GM21526 (cell line): ENCODE data around the gene GPR55.

Source experiments
- ATAC-seq: cut with Tn5 transposase; IDR thresholded peaks from one replicate; pipeline ENCODE4 v1.9.1; 2021; ENCODE audit warnings: moderate library complexity; ENCODE audit not compliant: unreplicated experiment, low FRiP score

Gene GPR55

GRCh38 chr2:230871361-230872150 lies 53.5 kb downstream of the GPR55 start:
- ATAC-seq: no peak

- no peak for ATAC-seq
Observed at GRCh38 chr2:230870544-230871360, 54.3 kb downstream of the GPR55 start.

GRCh38 chr2:230869914-230870543 lies 55.0 kb downstream of the GPR55 start:
- ATAC-seq: no peak

GRCh38 chr2:230868947-230869913 lies 55.8 kb downstream of the GPR55 start:
- ATAC-seq: no peak

GRCh38 chr2:230868161-230868946 lies 56.7 kb downstream of the GPR55 start:
- no peak for ATAC-seq

- no peak for ATAC-seq
Observed at GRCh38 chr2:230866756-230867523, 58.1 kb downstream of the GPR55 start.

- ATAC-seq: no peak
Observed at GRCh38 chr2:230865766-230866755, 59.0 kb downstream of the GPR55 start.

- no peak for ATAC-seq
Observed at GRCh38 chr2:230865307-230865765, 59.7 kb downstream of the GPR55 start.

- peak; percentile 66 for ATAC-seq
Observed at GRCh38 chr2:230864605-230865306, 60.3 kb downstream of the GPR55 start, which contains the start of gene ITM2C. Gene ITM2C, plus strand, starts transcription at chr2:230864942. Its CDS starts 84 bp downstream, at chr2:230865026.

GRCh38 chr2:230864122-230864604 lies 60.9 kb downstream of the GPR55 start:
- no peak for ATAC-seq

GRCh38 chr2:230863442-230864121 lies 61.5 kb downstream of the GPR55 start:
- ATAC-seq: no peak

- ATAC-seq: no peak
Observed at GRCh38 chr2:230863031-230863430, 62.0 kb downstream of the GPR55 start.

- ATAC-seq: no peak
Observed at GRCh38 chr2:230862292-230862691, 62.8 kb downstream of the GPR55 start.

- no peak for ATAC-seq
Observed at GRCh38 chr2:230861552-230862255, 63.3 kb downstream of the GPR55 start.
